Neuronal stem cell (in vitro differentiated cells): ENCODE results near the gene ACACB.

Experiments
- DNase-seq: peaks from one replicate; pipeline ENCODE4 v3.0.0-alpha.2; 2013; ENCODE audit warnings: low spot score
- H2AFZ ChIP-seq: one replicate; pipeline ENCODE4 v1.6.1; 2013; ENCODE audit warnings: mild to moderate bottlenecking, low read length, inconsistent platforms
- H2AK5ac ChIP-seq: 2 replicates; pipeline ENCODE4 v1.6.1; 2013; ENCODE audit warnings: low read depth, mild to moderate bottlenecking, inconsistent platforms, low read length, moderate library complexity, mixed read lengths
- H2BK120ac ChIP-seq: 2 replicates; pipeline ENCODE4 v1.6.1; 2013; ENCODE audit warnings: low read depth, mild to moderate bottlenecking, inconsistent platforms, low read length, moderate library complexity, mixed read lengths
- H2BK12ac ChIP-seq: one replicate; pipeline ENCODE4 v1.6.1; 2013; ENCODE audit warnings: low read length, inconsistent platforms
- H2BK15ac ChIP-seq: 2 replicates; pipeline ENCODE4 v1.6.1; 2013; ENCODE audit warnings: mild to moderate bottlenecking, low read length, inconsistent platforms, mixed read lengths
- H2BK5ac ChIP-seq: one replicate; pipeline ENCODE4 v1.6.1; 2013; ENCODE audit warnings: inconsistent platforms, mild to moderate bottlenecking, low read length, moderate library complexity
- H3K14ac ChIP-seq: one replicate; pipeline ENCODE4 v1.6.1; 2013; ENCODE audit warnings: low read length, inconsistent platforms
- H3K18ac ChIP-seq: 2 replicates; pipeline ENCODE4 v1.6.1; 2013; ENCODE audit warnings: low read length, inconsistent platforms
- H3K23ac ChIP-seq: 2 replicates; pipeline ENCODE4 v1.6.1; 2013; ENCODE audit warnings: low read depth, mild to moderate bottlenecking, mixed read lengths, low read length, inconsistent platforms; ENCODE audit not compliant: poor library complexity
- H3K27ac ChIP-seq: replicated peaks from 3 replicates; pipeline ENCODE4 v1.5.1; 2013; ENCODE audit warnings: low read length, inconsistent platforms
- H3K27me3 ChIP-seq, 3 experiments: 2 replicates each; pipeline ENCODE4 v1.6.1; 2013; ENCODE audit warnings: low read length in 3 of 3, mild to moderate bottlenecking in 2 of 3, inconsistent platforms in 1 of 3, low read depth in 1 of 3, mixed read lengths in 1 of 3, moderate library complexity in 1 of 3; ENCODE audit not compliant: control insufficient read depth in 3 of 3, insufficient read depth in 3 of 3
- H3K36me3 ChIP-seq, 2 donors: replicated peaks in 1 of 2; 2 replicates each; pipeline ENCODE4 v1.6.1; 2013; ENCODE audit warnings: low read length in 2 of 2; ENCODE audit not compliant: control insufficient read depth in 2 of 2, insufficient read depth in 2 of 2
- H3K4ac ChIP-seq: 2 replicates; pipeline ENCODE4 v1.6.1; 2013; ENCODE audit warnings: inconsistent platforms, mild to moderate bottlenecking, low read length, moderate library complexity
- H3K4me1 ChIP-seq, 2 donors: 1 replicate in 1 of 2; 2 replicates in 1 of 2; pipeline ENCODE4 v1.6.1; 2013; ENCODE audit warnings: low read length in 2 of 2, low read depth in 1 of 2; ENCODE audit not compliant: control insufficient read depth in 2 of 2, insufficient read depth in 1 of 2
- H3K4me2 ChIP-seq: one replicate; pipeline ENCODE4 v1.6.1; 2013; ENCODE audit warnings: mild to moderate bottlenecking, low read length, inconsistent platforms; ENCODE audit not compliant: insufficient read depth, poor library complexity, severe bottlenecking
- H3K4me3 ChIP-seq, 2 donors: 2 replicates each; pipeline ENCODE4 v1.5.1; 2013; ENCODE audit warnings: low read length in 2 of 2, mild to moderate bottlenecking in 2 of 2, inconsistent platforms in 1 of 2, moderate library complexity in 1 of 2
- H3K79me1 ChIP-seq: one replicate; pipeline ENCODE4 v1.6.1; 2013; ENCODE audit warnings: low read depth, mild to moderate bottlenecking, inconsistent platforms, low read length, moderate library complexity
- H3K9ac ChIP-seq: one replicate; pipeline ENCODE4 v1.6.1; 2013; ENCODE audit warnings: mild to moderate bottlenecking, low read depth, low read length, inconsistent platforms; ENCODE audit not compliant: poor library complexity
- H3K9me3 ChIP-seq, 2 donors: replicated peaks in 1 of 2; 2 replicates each; pipeline versions ENCODE3 to v1.6.1; 2013; ENCODE audit warnings: low read length in 2 of 2, mild to moderate bottlenecking in 2 of 2, inconsistent platforms in 1 of 2, low read depth in 1 of 2, mixed read lengths in 1 of 2, moderate library complexity in 1 of 2; ENCODE audit not compliant: control insufficient read depth in 2 of 2, insufficient read depth in 1 of 2
- H4K8ac ChIP-seq: one replicate; pipeline ENCODE4 v1.6.1; 2013; ENCODE audit warnings: low read depth, mild to moderate bottlenecking, inconsistent platforms, low read length, moderate library complexity
- H4K91ac ChIP-seq: one replicate; pipeline ENCODE4 v1.6.1; 2013; ENCODE audit warnings: low read length, low read depth, mild to moderate bottlenecking, inconsistent platforms; ENCODE audit not compliant: poor library complexity
- WGBS, 2 donors: extraction: QIAGEN DNeasy Blood & Tissue Kit; methylation state at CpG; one replicate each; pipeline ENCODE4 v1.1.7; 2013; ENCODE audit warnings: missing lambda C conversion rate in 2 of 2, mixed read lengths in 1 of 2; ENCODE audit not compliant: insufficient read length in 2 of 2, insufficient replicate concordance in 1 of 2; ENCODE audit errors: extremely low coverage in 2 of 2; 5-methylcytosine and 5-hydroxymethylcytosine counted together

ACACB gene

DNA sequence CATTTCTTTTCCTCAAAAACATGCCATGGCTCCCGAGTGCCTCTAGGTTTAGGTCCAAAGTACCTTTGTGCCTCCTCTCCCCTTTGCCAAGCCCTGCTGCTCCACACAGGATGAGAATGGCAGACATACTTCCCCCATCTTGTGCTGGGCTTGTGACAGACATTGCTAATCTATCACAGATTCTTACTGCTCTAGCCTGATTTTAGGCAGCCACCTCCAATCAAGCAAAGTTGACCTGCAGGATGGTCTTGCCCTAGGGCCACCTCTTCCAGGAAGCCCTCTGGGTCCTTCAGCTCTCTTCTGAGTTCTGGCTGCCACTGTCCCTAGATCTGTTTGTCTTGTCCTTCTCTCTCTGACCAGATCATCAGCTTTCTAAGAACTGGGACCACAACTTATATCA is 172.2 kb downstream of the ACACB start:
- Histone ChIP-seq H2BK12ac (no peak overlapping the region), H3K27me3 (peaks cover 0 to 8% (median 0%) of the 10 kb centered on the region in 3 experiments), H2BK5ac (no peak overlapping the region), H3K4me2 (no peak overlapping the region), H3K14ac (no peak overlapping the region), H3K18ac (no peak overlapping the region), H3K9me3 (no peaks in the 10 kb centered on the region), H2BK120ac (no peak overlapping the region), H3K79me1 (no peaks in the 10 kb centered on the region), H3K4me1 (peaks cover 12 to 18% of the 10 kb centered on the region in 2 donors), H3K27ac (no peak overlapping the region), H2AK5ac (peak overlapping the region; percentile 10), H3K4ac (no peak overlapping the region), H4K91ac (no peak overlapping the region), H3K4me3 (no peak overlapping the region), H3K9ac (no peak overlapping the region), H4K8ac (no peak overlapping the region), H2BK15ac (no peak overlapping the region), H2AFZ (peak overlapping the region; percentile 38), H3K23ac (no peak overlapping the region), H3K36me3 (no peaks in the 10 kb centered on the region)
- no CpG with 5 or more reads among the region's 1 CpG for whole genome bisulfite sequencing, 2 donors
- no peak for DNase-seq

- no peak for DNase-seq
- peaks cover 12 to 18% of the 10 kb centered on the region in 2 donors for H3K4me1 ChIP-seq
- no peak overlapping the region for H3K9ac ChIP-seq
- H2BK12ac ChIP-seq = no peak overlapping the region
- H3K27ac ChIP-seq = no peak overlapping the region
- H3K4ac ChIP-seq = no peak overlapping the region
- no peak overlapping the region for H3K4me3 ChIP-seq
- H3K79me1 ChIP-seq = no peaks in the 10 kb centered on the region
- WGBS, 2 donors = no CpG with 5 or more reads among the region's 4 CpGs
- H3K4me2 ChIP-seq = no peak overlapping the region
- H2BK5ac ChIP-seq = no peak overlapping the region
- H3K36me3 ChIP-seq = no peaks in the 10 kb centered on the region
- H3K14ac ChIP-seq = no peak overlapping the region
- H3K27me3 ChIP-seq = peaks cover 0 to 8% (median 0%) of the 10 kb centered on the region in 3 experiments
- no peak overlapping the region for H2BK15ac ChIP-seq
- H2AFZ ChIP-seq = no peak overlapping the region
- no peak overlapping the region for H2AK5ac ChIP-seq
- H2BK120ac ChIP-seq = no peak overlapping the region
- no peak overlapping the region for H4K8ac ChIP-seq
- no peak overlapping the region for H3K23ac ChIP-seq
- no peak overlapping the region for H3K18ac ChIP-seq
- no peaks in the 10 kb centered on the region for H3K9me3 ChIP-seq
- no peak overlapping the region for H4K91ac ChIP-seq
Observed at GRCh38 chr12:109289004-109289403, 172.6 kb downstream of the ACACB start.

DNA sequence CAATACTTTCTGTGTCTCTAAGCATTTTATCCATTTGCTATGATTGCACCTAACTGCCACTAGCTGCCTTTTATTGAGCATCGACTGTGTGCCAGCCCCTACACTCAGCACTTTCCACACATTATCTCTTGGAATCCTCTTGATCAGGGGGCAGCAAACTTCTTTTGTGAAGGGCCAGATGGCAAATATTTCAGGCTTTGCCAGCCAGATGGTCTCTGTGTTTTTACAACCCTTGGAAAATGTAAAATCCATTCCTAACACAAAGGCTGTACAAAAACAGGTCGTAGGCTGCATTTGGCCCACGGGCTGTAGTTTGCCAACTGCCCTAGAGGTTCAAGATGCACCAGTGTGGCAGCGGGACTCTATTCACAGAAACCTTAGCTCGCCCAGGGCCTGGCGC is 173.2 kb downstream of the ACACB start:
- Histone ChIP-seq H3K79me1 (no peaks in the 10 kb centered on the region), H3K4ac (no peak overlapping the region), H3K18ac (no peak overlapping the region), H3K14ac (no peak overlapping the region), H4K91ac (no peak overlapping the region), H3K4me3 (no peak overlapping the region), H2AK5ac (peak overlapping the region; percentile 91), H2BK120ac (no peak overlapping the region), H2BK15ac (peak overlapping the region; percentile 95), H3K27ac (no peak overlapping the region), H3K9me3 (no peaks in the 10 kb centered on the region), H3K4me2 (no peak overlapping the region), H3K4me1 (peaks cover 12 to 18% of the 10 kb centered on the region in 2 donors), H3K36me3 (no peaks in the 10 kb centered on the region), H2AFZ (no peak overlapping the region), H3K23ac (no peak overlapping the region), H4K8ac (no peak overlapping the region), H3K27me3 (peaks cover 0 to 8% (median 0%) of the 10 kb centered on the region in 3 experiments), H2BK5ac (peak overlapping the region; percentile 72), H3K9ac (no peak overlapping the region), H2BK12ac (peak overlapping the region; percentile 93)
- DNase-seq = no peak
- no CpG with 5 or more reads among the region's 6 CpGs for WGBS, 2 donors

GRCh38 chr12:109290061-109290460 is 173.7 kb downstream of the ACACB start:
- Histone ChIP-seq H3K4me3 (no peak overlapping the region), H2BK5ac (peak overlapping the region; percentile 72), H3K79me1 (no peaks in the 10 kb centered on the region), H3K4me1 (peaks cover 12 to 18% of the 10 kb centered on the region in 2 donors), H3K23ac (no peak overlapping the region), H3K4me2 (no peak overlapping the region), H4K91ac (no peak overlapping the region), H2BK12ac (peak overlapping the region; percentile 93), H3K36me3 (no peaks in the 10 kb centered on the region), H3K4ac (peak overlapping the region; percentile 86), H2BK120ac (no peak overlapping the region), H2BK15ac (peak overlapping the region; percentile 95), H2AK5ac (peak overlapping the region; percentile 91), H4K8ac (no peak overlapping the region), H2AFZ (no peak overlapping the region), H3K27me3 (peaks cover 0 to 8% (median 0%) of the 10 kb centered on the region in 3 experiments), H3K18ac (peak overlapping the region; percentile 86), H3K9me3 (no peaks in the 10 kb centered on the region), H3K27ac (no peak overlapping the region), H3K14ac (peak overlapping the region; percentile 67), H3K9ac (no peak overlapping the region)
- no peak for DNase-seq
- WGBS, 2 donors = no CpG with 5 or more reads among the region's 18 CpGs
